GM12891 (cell line): ENCODE results near the gene NTRK3.

Source experiments
- PAX5 ChIP-seq: IDR thresholded peaks from 2 replicates; pipeline ENCODE4 v1.6.1; 2011; ENCODE audit warnings: low read length, moderate library complexity, mild to moderate bottlenecking; ENCODE audit not compliant: insufficient read depth, severe bottlenecking
- POLR2A ChIP-seq: IDR thresholded peaks from 2 replicates; pipeline ENCODE4 v1.6.1; 2011; ENCODE audit warnings: low read depth, low read length, control low read depth
- POLR2AphosphoS5 ChIP-seq: IDR thresholded peaks from 2 replicates; pipeline ENCODE4 v1.6.1; 2011; ENCODE audit warnings: low read depth, low read length, control low read depth
- TAF1 ChIP-seq: IDR thresholded peaks from 2 replicates; pipeline ENCODE4 v1.6.1; 2011; ENCODE audit warnings: low read depth, low read length, control low read depth

GRCh38 chr15:88144921-88145653, 111.5 kb downstream of the NTRK3 start:
- TF ChIP-seq POLR2AphosphoS5 (no peak), POLR2A (no peak), TAF1 (no peak), PAX5 (no peak)
